Epithelial cell of esophagus (primary cell): ENCODE measurements around the gene RNF123.
A peak's percentile ranks its signal among the peaks of the same experiment; 100 is the strongest.

Experiments used
- DNase-seq: peaks from one replicate; pipeline ENCODE4 v3.0.0; 2010; ENCODE audit warnings: low read depth
- H3K4me3 ChIP-seq: 2 replicates; pipeline ENCODE4 v1.5.1; 2011; ENCODE audit warnings: mild to moderate bottlenecking, low read length, control low read depth
- CTCF ChIP-seq: IDR thresholded peaks from 2 replicates; pipeline ENCODE4 v1.5.1; 2011; ENCODE audit warnings: low read depth, mild to moderate bottlenecking, low read length, control low read depth, inconsistent platforms; ENCODE audit not compliant: insufficient read depth; ENCODE audit errors: missing control alignments

Gene RNF123

GRCh38 chr3:49717959-49718857 lies 28.9 kb downstream of the RNF123 start:
- peak; percentile 47 for DNase-seq
- TF ChIP-seq CTCF, result no peak
- peak overlapping the region; percentile 46 for H3K4me3 ChIP-seq

GRCh38 chr3:49718858-49719213 lies 29.5 kb downstream of the RNF123 start:
- TF ChIP-seq CTCF, result no peak
- H3K4me3 ChIP-seq, result peak overlapping the region; percentile 46
- no peak for DNase-seq

GRCh38 chr3:49719214-49719884 lies 30.0 kb downstream of the RNF123 start, which contains the start of gene AMIGO3:
AMIGO3 (minus strand) TSS chr3:49719684; CDS start chr3:49719465, 219 bp downstream.
- peak; percentile 96 for DNase-seq
- H3K4me3 ChIP-seq, result peak within 1 kb of the TSS; percentile 46
- TF ChIP-seq CTCF, result peak; percentile 14

- no peak for DNase-seq
- no peak for TF ChIP-seq CTCF
- no peak overlapping the region for H3K4me3 ChIP-seq
Observed at GRCh38 chr3:49720855-49721595, 31.7 kb downstream of the RNF123 start.

- H3K4me3 ChIP-seq, result no peak overlapping the region
- TF ChIP-seq CTCF, result no peak
- DNase-seq, result no peak
Observed at GRCh38 chr3:49721596-49721895, 32.2 kb downstream of the RNF123 start.

- no peak overlapping the region for H3K4me3 ChIP-seq
- DNase-seq, result no peak
- TF ChIP-seq CTCF, result no peak
Observed at GRCh38 chr3:49721896-49722781, 32.8 kb downstream of the RNF123 start.
